Breast epithelium (tissue), 4 donors: ENCODE results near the gene CPOX. TPM values are rescaled to one million over a fixed set of nuclear protein-coding genes. Genes with fewer than 3 reads are reported as not detected.

Source experiments
- DNase-seq, 2 donors: peaks; one replicate each; pipeline ENCODE4 v3.0.0-alpha.2; 2019; ENCODE audit warnings: low spot score in 2 of 2
- H3K27ac ChIP-seq, 2 donors: fragments of 200-600 bp; sonication (generic) in 1 of 2; one replicate each; pipeline ENCODE4 v1.5.1; 2016 to 2019; ENCODE audit warnings: mild to moderate bottlenecking in 1 of 2
- H3K27me3 ChIP-seq, 2 donors: fragments of 200-600 bp; sonication (generic) in 1 of 2; one replicate each; pipeline versions ENCODE4 v1.5.1 to v1.6.0; 2017 to 2019; ENCODE audit warnings: control low read depth in 1 of 2, mild to moderate bottlenecking in 1 of 2
- H3K36me3 ChIP-seq: fragments of 200-600 bp; one replicate; pipeline ENCODE4 v1.5.1; 2019
- H3K4me1 ChIP-seq, 2 donors: fragments of 200-600 bp; sonication (generic); one replicate each; pipeline ENCODE4 v1.5.1; 2016 to 2019; ENCODE audit warnings: control low read depth in 1 of 2
- H3K4me3 ChIP-seq, 3 donors: fragments of 200-600 bp; sonication (generic); 1 replicate in 2 of 3; 2 replicates in 1 of 3; pipeline ENCODE4 v1.5.1; 2016 to 2019; ENCODE audit warnings: mild to moderate bottlenecking in 3 of 3, moderate library complexity in 2 of 3
- H3K9me3 ChIP-seq, 2 donors: fragments of 200-600 bp; sonication (generic) in 1 of 2; one replicate each; pipeline ENCODE4 v1.5.1; 2016 to 2019; ENCODE audit warnings: control low read depth in 1 of 2
- CTCF ChIP-seq, 3 donors: fragments of 450-650 bp; IDR thresholded peaks; one replicate each; pipeline ENCODE4 v1.5.1; 2016 to 2017; ENCODE audit warnings: antibody characterized with exemption in 3 of 3, mild to moderate bottlenecking in 3 of 3, moderate library complexity in 3 of 3
- POLR2A ChIP-seq: fragments of 450-650 bp; IDR thresholded peaks from one replicate; pipeline ENCODE4 v1.6.1; 2016; ENCODE audit warnings: antibody characterized with exemption, mild to moderate bottlenecking, moderate library complexity
- POLR2AphosphoS5 ChIP-seq, 3 donors: sonication (generic); formaldehyde crosslinking; IDR thresholded peaks; one replicate each; pipeline ENCODE4 v1.6.1; 2017; ENCODE audit warnings: antibody characterized with exemption in 3 of 3
- intact Hi-C: fragments of 100-400 bp; cut with DNase I; formaldehyde crosslinking; loops from one replicate; pipeline ENCODE4 v1.15.1; 2023; ENCODE audit warnings: low total_unique reads
- total RNA-seq, 3 donors: library from RNA; depleted of rRNA; stranded (reverse); fragments of >200 nt; gene quantifications; one replicate each; pipeline ENCODE4 v1.1.0, GENCODE V29; 2016

Gene CPOX
- total RNA-seq, 3 donors from 2014 or later = 14.4 to 22.1 (median 15.1) TPM

- H3K4me3 ChIP-seq = no peak overlapping the region
- H3K27me3 ChIP-seq = no peaks in the 10 kb centered on the region
- DNase-seq = no peak
- H3K27ac ChIP-seq = no peak overlapping the region
- TF ChIP-seq POLR2AphosphoS5 (IDR thresholded peaks at IDR 0.05) = no peak
- TF ChIP-seq CTCF (IDR thresholded peaks at IDR 0.05) = no peak
- TF ChIP-seq POLR2A = no peak
- no peaks in the 10 kb centered on the region for H3K9me3 ChIP-seq
- no peaks in the 10 kb centered on the region for H3K36me3 ChIP-seq
- H3K4me1 ChIP-seq = no peaks in the 10 kb centered on the region
- intact Hi-C loops = loop anchor here (5.0 kb wide), 1 partner anchor 202 kb away; no protein-coding TSS in a partner anchor
Measured at GRCh38 chr3:98600412-98601095, 7.1 kb upstream of the CPOX start.

- DNase-seq = no peak
- intact Hi-C loops = loop anchor here (5.0 kb wide), 1 partner anchor 202 kb away; no protein-coding TSS in a partner anchor
- Histone ChIP-seq H3K4me1 (no peaks in the 10 kb centered on the region), H3K27me3 (no peaks in the 10 kb centered on the region), H3K9me3 (no peaks in the 10 kb centered on the region), H3K4me3 (no peak overlapping the region), H3K27ac (no peak overlapping the region), H3K36me3 (no peaks in the 10 kb centered on the region)
- TF ChIP-seq POLR2AphosphoS5 (IDR thresholded peaks at IDR 0.05) = no peak
- TF ChIP-seq POLR2A = no peak
- TF ChIP-seq CTCF (IDR thresholded peaks at IDR 0.05) = no peak
Measured at GRCh38 chr3:98599647-98600411, 6.4 kb upstream of the CPOX start.

- no peak overlapping the region for H3K27ac ChIP-seq
- no peak for TF ChIP-seq POLR2A
- TF ChIP-seq CTCF (IDR thresholded peaks at IDR 0.05) = no peak
- TF ChIP-seq POLR2AphosphoS5 (IDR thresholded peaks at IDR 0.05) = no peak
- no peak for DNase-seq
- no peak overlapping the region for H3K4me3 ChIP-seq
- H3K9me3 ChIP-seq = no peaks in the 10 kb centered on the region
- intact Hi-C loops = no loop called here
- no peaks in the 10 kb centered on the region for H3K4me1 ChIP-seq
- no peaks in the 10 kb centered on the region for H3K36me3 ChIP-seq
- no peaks in the 10 kb centered on the region for H3K27me3 ChIP-seq
Measured at GRCh38 chr3:98598492-98598891, 5.1 kb upstream of the CPOX start.

- intact Hi-C loops = no loop called here
Measured at GRCh38 chr3:98596541-98597500, 3.4 kb upstream of the CPOX start.

More at GRCh38 chr3:98596541-98597500, 3.4 kb upstream of the CPOX start:
- no peak overlapping the region for H3K4me3 ChIP-seq
- H3K36me3 ChIP-seq = no peaks in the 10 kb centered on the region
- H3K4me1 ChIP-seq = peaks cover 0 to 3% of the 10 kb centered on the region in 2 donors
- no peaks in the 10 kb centered on the region for H3K9me3 ChIP-seq
- TF ChIP-seq CTCF (IDR thresholded peaks at IDR 0.05) = peak; percentile 38 to 49 (median 48)
- no peak for TF ChIP-seq POLR2AphosphoS5 (IDR thresholded peaks at IDR 0.05)
- DNase-seq = no peak
- no peak overlapping the region for H3K27ac ChIP-seq
- H3K27me3 ChIP-seq = no peaks in the 10 kb centered on the region
